Stimulated activated CD8-positive, alpha-beta memory T cell treated with anti-CD3 and anti-CD28 coated beads, Interleukin-15, amount 100 ng/mL, for 4 hours (primary cell): ENCODE results near the gene TTI1.

Experiments used
- DNase-seq, 2 donors: peaks; one replicate each; pipeline ENCODE4 v3.0.0-alpha.2; 2020; ENCODE audit warnings: low read depth in 2 of 2

The TTI1 gene

DNA sequence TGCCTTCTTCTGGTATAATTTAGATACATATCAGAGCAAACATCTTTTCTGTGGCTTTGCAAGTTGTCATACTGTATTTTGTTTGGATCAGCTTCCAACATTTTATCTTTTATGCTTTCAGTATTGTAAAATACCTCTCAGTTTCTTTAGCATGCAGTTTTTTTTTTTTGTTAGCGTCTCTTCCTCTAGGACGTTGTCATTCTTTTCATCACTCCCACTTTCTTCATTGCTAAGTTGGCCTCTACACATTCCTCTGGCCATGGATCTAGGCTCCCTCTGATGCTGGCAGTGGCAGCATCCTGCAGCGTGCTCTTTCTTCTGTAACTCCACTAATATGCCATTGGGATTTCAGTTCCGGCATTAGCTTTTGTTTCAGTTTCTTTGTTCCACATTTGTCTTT is 22.0 kb upstream of the TTI1 start:
- DNase-seq, result no peak

DNA sequence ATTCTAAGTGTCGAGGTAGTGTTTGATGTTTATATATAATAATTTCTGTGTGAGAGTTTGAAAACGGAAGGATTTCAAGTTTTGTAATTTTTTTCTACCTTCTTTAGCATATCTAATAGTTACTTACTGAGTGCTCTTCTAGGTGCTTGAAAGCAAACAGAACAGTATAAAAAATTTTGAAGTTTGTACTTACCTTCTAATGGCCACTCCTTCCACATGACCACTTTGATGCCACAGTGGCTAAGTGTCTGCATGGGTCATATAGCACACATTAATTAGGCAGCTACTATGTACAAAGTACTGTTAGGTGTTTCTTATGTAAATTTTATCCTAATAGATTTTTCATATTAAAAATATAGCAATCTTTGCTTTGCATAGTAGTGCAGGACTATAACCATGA is 21.4 kb upstream of the TTI1 start:
- DNase-seq, result no peak

DNA sequence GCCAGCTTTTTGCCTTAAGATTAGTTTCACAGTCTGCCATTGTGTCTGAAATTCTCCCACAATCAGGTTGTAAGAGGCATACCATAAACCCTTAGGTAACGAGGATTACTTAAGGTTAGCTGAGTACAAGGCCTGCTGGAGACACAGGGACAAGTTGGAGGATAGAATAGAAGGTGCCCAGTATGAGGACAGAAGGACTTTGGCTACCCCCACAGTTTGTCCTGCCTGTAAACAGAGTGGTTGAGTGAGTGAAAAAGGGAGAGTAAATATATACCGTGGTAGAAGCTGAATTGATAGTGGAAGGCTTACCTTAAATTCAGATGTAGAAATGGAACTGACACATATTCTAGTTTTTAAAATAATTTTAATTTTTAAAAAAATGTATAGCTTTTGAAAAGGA is 19.6 kb upstream of the TTI1 start:
- DNase-seq, result no peak

DNA sequence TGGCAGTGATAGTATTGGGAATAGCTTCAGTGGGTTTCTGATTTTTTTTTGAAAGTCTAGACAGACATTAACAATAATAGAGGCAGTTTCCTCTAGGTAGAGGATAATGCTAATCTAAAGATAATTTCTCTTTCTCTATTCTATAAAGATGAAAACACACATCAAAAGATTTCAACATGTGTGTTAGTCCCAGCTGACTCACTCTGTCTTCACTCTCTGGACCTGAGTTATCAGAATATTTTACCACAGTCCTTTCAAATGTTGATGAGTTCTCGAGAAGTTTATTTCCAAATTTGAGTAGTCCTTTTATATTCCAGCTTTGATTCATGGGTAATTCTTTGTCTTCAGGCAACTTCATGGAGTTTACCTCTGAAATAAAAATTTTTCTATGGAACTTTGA is 17.4 kb upstream of the TTI1 start:
- DNase-seq, result no peak

DNA sequence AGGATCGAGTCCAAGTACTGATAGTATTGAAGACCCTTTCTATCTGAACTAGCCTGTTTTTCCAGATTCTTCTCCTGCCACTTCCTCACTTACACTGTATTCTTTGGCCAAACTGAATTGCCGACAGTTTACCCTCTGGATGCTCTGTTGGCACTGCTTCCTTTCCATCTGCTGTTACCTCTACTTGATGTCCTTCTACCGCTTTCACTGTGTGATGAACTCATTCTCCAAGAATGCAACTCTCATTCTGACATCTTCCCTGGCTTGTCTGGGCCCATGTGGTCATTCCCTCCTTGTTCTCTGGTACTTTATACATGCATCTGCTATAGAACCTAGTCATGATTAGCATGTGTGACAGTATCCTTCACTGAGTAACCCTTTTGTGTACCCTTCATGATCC is 16.5 kb upstream of the TTI1 start:
- no peak for DNase-seq

DNA sequence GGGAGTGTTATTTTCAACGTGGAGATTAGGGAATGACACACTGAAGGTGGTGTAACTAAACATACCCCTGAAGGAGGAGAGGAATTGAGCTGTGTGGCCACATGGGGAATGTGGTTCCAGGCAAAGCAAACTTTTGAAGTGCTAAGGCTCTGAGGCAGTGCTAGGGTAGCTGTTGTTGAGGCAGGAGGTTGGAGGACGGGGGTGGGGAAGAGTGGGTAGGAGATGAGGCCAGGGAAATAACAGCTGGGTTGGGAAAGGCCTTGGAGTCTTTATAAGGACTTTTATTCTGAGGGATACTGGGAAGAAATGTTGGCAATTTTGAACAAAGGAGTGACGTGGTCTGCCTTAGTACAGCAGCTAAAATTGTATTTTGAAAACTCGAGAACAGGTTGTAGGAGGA is 13.3 kb upstream of the TTI1 start:
- DNase-seq, result no peak

DNA sequence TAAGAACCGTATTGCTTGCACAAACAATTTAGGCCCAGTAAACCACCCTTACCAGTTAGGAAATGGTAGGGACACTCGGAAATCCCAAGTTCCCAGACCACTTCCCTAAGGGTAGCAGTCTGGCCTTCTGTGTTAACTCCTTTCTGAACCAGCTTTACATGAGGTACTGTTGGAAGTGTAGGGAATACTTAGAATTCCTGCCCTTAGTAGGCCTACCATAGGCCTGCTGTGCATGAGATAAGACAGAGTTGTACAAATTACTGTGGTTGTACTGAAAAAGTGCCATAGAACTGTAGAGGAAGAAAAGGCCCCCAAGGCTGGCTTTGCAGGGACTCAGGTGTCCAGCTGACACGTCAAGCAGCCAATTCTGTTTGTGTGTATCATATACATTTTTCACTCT is 11.4 kb upstream of the TTI1 start:
- DNase-seq, result no peak

DNA sequence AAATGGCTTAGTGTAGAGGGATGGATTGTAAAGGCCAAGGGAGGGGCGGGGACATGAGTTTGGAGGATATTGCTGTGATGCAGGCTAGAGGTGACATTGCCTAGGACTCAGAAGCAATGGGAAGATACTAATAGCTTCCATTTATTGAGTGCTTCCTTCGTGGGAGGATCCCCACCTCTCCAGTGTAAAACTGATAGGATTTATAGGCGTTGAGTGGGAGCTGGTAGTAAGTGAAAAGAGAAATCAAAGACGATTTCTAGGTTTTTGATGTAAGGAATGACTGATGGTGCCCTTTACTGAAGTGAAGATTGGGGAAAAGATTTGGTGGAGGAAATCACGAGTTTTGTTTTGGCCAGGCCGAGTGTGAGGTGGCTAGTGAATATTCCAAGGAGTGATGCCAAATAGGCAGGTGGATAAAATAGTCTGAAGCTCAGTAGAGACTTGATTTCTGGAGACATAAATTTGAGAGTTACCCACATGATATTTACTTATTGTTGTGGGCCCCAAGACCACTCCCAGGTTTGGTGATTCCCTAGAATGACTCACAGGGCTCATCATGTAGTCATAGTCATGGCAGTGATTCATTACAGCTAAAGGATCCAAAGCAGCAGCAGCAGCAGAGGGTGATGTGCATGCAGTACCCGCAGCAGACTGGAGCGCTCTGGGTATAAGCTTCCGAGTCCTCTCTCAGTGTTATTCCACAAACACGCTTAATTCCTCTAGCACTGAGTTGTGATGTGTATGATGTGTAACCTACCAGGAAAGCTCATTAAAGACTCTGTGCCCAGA is 10.4 kb upstream of the TTI1 start:
- DNase-seq, result no peak

DNA sequence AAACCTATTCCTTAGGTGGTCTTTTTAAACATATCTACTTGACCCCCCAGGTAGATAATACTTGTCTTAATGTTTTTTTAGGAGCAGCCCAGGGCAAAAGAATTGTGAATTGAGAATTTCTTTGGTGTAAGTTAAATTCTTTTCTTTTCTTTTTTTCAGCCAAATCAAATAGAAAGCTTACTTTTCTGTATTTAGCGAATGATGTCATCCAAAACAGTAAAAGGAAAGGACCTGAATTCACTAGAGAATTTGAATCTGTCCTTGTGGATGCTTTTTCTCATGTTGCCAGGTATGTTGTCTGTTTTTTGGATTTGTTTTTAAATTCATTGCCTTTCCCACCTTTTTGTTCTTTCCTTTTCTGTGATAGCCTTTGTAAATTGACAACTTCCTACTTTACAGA is 7.0 kb upstream of the TTI1 start:
- DNase-seq, result no peak

DNA sequence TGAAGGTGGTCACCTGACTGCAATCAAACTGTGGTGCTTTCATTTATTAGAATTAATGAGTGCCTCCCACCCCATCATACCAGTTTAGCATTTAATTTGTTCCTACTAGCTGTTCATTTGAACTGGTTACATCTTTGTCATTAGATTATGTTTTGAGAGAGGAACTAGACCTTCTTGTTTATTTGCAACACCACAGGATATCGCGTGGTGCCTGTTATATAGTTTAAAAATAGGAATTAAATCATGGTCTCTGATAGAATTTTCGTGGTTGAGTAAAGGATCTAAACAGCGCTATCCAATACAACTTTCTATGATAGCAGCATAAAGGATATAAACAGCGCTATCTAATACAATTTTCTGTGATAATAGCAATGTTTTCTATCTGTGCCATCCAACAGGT is 3.1 kb upstream of the TTI1 start:
- DNase-seq, result no peak

DNA sequence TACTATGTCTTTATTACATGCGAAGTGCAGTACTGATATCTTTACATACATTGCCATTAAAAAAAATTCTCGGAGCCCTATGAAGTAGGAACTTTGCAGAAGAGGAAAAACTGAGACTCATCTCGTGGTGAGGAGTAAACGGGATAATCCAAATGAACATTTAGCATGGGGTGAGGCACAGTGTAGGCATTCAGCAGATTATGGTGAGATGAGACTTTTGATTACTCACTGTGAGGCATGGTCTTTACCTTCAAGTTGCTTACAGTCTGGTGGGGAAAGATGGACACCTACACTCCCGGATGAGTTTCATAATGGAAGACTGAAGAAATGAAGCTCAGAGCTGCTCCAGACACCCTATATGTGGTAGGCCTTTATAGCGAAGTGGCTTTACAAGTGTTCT is 1.7 kb upstream of the TTI1 start:
- no peak for DNase-seq

DNA sequence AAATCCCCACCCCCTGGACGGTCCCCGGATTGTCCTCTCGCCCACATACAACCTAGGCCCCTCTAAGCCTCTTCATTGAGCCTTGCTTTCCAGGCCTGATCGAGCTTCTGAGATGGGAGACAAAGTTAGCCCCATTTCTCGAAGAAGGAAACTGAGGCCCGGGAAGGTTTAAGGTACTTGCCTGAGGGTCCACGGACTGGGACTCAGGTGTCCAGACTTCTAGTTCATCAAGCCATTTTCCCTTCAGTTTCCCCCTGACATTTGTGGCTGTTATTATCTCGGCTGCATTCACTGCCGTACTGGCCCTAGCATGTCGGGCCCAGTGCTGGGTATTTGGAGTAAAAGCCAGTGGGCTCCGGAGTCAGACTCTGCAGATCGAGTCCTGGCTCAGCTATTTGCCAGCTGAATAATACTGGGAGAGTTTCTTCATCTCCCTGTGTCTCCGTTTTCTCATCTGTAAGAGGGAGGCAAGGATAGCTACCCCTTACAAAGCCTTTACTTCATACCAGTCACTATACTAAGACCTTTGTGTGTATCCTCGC is 923 bp upstream of the TTI1 start:
- no peak for DNase-seq

DNA sequence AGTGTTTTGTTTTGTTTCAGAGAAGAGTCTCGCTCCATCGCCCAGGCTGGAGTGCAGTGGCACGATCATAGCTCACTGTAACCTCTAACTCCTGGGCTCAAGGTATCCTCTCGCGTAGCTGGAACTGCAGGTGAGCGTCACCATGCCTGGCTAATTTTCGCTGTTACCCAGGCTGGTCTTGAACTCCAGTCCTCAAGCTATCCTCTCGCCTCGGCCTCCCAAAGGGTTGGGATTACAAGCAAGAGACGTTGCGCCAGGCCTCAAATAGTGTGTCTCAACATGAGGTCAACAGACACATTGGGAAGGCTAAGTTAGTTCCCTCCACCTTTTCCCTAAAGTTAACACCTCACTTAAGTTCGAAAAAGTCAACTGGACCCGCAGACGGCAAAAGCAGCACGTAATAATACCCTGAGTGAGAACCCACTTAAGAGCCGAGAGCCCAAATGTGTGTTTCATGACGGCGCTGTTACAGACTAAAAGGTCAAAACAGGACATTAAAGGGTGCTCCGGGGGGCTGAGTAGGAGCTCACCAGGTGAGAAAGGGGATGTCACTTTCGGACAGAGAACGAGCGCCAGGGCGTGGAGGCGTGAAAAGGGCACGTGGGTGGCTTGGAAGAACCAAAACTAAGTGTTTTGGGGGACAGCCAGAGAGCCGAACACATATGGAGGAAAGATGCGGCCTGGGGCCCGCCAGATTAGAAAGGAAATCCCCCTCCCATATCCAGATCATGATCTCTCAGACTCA is 499 bp downstream of the TTI1 start:
- peak in 1 of 2 donors; percentile 56 for DNase-seq

DNA sequence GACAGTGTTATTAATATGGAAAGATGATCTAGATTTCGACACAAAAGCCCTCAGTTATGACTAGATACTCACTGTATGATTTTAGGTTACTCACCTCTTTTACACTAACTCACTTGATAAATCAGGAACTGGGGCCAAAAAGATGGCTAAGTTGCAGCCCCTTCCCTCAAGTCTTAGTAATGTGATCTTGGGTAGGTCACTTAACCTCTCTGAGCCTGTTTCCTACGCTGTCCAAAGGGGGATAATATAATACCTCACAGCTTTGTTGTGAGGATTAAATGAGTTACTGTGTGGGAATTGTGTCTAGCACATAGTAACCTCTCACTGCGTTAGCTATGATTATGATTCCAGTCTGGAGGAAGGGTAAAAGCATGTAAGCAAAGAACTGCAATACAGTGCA is 1.3 kb downstream of the TTI1 start:
- DNase-seq, result no peak

DNA sequence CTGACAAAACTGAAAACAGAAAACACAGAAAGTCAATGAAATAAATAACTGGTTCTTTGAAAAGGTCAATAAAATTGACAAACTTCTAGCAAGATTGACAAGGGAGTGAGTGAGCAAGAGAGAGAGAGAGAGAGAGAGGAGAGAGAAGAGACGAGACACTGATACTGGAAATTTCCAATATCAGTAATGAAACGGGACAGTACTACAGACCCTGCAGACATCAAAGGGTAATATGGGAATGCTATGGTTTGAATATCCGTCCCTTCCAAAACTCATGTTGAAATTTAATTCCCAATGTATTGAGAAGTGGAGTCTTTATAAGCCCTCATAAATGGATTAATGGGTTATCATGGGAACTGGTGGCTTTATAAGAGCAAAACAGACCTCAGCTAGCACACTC is 3.8 kb downstream of the TTI1 start:
- DNase-seq, result no peak

DNA sequence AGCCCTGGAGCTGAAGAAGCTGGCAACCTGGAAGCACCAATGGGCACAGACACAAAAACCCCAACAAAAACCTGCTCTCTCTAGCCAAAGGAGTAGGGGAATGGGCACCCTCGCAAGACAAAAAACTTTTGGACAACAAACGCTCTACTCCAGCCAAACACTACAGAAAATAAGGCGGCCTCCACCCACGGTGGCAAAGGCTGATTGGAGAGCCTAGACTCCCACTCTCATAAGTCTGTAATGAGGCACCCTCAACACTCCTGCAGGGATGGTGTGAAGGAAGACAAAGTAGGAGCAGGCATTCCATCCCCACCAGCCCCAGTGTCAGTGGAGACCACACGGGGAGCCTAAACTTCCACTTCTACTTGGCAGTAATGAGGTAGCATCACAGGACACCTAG is 8.8 kb downstream of the TTI1 start:
- no peak for DNase-seq

DNA sequence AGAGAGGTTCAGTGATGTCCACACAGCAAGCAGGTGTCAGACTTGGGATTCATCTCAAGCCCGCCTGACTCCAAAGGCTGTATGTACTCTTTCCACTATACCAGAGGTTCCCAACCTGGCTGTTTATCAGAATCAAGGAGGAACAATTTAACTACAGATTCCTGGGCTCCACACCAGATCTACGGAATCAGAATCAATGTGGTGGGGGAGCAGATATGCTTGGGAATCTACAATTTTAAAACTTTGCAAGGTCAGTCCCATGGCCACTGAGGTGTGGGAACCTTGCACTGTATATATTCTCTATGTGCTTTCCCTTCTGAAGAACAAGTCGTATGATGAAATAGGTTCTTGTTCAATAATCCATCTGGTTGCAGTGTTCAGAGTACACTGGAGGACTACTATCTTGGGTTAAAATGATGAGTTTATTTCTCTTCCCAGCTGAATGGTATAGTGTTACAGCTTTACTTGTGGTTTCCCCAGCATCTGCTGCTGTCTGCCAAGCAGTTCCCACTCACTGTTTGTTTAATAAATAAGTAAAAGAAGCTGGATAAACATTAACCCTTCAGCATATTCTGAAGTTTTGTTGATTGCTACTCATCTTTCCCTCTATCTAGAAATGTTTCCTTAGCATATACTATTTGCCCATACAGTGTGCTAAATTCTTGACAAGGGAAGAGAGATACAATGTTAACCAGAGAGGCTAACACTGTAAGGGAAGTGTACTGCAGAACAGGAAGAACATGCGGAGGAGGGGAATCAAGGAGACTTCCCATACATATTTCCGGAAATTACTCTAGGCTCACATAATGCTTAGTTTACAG is 9.9 kb downstream of the TTI1 start:
- no peak for DNase-seq

DNA sequence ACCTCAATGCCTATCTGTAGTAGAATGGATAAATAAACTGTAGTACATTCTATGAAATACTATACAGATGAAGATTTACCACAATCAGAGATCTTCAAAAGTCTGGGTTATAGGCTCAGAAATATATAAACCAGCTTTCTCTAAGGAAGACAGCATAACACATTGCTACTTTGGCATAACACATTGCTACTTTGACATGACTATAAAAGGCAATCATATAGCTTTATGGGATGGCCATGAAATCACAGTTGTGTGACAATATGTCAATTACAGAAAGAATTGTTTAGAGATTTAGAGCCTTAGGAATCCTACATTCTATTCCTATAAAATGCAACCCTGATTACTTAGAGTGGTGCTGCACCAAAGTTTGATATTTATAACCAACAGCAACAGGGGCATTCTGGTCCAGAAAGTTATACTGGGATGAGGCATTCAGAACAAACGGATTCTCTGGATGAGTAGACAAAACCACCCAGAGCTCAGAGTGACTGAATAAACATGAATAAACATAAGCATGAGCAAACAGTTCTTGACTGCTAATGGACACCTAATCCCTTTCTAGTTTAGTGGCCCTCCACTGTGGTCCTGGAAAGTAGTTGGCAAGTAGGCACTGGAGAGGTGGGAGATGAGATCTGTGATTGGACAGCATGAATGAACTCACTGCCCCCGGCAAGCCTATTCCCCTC is 12.0 kb downstream of the TTI1 start:
- no peak for DNase-seq

DNA sequence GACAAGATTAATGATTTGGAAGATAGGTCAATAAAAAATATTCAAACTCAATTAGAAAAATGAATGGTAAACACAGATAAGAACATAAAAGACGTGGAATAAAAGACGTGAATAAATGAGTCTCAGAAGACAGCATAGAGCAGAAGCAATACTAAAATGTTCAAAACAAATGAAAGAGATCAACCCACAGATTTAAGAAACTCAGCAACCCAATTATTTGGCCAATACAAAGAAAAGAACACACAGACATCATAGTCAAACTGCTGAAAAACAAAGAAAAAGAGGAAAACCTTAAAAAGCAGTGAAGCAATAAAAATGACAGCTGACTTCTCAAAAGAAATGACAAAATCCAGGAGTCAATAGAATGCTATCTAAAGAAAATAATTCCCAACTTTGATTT is 14.9 kb downstream of the TTI1 start:
- DNase-seq, result no peak

DNA sequence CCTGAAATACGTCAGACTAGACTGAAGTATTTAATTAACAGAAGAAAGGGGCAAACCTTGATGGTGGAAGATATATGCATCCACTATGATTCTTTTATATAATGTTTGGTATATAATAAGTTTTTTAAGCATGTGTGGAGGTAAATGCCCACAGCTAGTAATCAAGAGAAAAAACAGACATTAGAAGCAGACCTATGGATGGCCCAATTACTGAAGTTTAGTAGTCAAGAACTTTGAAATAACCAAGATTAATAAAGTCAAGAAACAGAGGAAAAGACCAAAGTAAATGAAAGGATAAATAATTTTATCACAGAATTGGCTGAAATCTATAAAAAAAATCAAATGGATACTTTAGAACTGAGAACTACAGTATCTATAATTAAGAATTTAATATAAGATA is 15.3 kb downstream of the TTI1 start:
- DNase-seq, result no peak

DNA sequence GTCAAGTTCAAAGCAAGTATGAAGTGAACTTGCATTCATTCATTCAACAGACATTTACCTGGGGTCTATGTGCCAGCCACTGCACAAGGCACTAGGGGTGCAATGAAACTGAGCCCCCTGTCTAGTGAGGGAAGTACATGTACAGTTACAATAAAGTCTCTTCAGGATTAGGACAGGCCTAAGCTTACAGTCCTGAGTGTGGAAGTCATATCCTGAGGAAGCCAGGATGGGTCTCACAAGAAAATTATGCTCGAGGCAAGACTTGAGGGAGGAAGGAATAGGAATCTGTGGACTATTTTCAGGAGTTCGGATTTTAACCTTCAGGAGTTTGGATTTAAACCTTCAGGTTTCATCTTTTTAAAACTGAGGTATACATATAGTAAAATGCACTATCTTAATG is 19.4 kb downstream of the TTI1 start:
- DNase-seq, result no peak

DNA sequence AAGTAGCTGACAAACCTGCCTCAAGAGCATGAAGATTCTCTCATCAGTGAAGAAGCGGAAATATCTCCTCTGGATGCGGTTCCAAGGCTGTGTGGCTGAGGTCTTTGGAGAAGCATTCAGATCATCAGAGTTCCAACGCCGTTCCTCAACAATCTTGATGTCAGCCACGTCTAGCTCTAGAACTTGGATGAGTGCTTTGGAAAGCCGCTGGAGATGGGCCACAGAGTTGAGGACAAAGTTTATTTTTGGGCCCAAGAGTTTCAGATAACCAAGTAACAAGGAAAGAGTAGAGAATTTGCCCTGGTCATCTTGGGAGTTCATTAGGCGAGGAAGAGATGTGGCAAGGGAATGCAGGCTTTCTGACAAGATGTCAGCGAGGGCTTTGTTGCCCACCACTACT is 20.9 kb downstream of the TTI1 start:
- no peak for DNase-seq
